Measurements from ENCODE around the gene SH3RF3.

The SH3RF3 gene

DNA sequence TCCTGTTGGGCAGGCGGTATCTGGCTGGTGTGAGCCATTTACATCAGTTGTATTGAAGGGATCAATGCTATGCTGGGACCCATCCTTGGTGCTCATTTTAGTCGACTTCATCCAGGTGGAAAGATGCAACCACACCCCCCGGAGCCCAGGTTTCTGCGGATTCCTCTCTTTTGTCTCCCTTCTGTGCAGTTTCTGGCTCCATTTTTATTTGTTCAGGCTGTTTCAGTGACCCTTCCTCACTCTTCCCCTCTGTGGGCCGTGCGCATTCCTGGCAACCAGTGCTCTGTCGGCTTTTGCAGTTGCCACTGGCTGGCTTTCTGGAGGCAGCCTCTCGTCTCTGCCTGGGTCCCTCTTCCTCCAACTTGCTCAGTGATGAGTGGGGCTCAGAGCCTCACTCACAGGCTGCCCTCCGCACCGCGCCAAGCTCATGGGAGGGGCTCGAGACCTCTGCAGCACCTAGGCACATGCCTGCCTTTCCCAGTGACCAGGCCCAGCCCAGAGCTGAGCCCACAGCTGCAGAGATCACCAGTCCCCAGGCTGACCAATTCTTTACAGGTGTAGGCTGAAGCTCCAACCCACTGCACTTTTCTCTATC is 12.1 kb downstream of the SH3RF3 start:
- DNase-seq: no peak

DNA sequence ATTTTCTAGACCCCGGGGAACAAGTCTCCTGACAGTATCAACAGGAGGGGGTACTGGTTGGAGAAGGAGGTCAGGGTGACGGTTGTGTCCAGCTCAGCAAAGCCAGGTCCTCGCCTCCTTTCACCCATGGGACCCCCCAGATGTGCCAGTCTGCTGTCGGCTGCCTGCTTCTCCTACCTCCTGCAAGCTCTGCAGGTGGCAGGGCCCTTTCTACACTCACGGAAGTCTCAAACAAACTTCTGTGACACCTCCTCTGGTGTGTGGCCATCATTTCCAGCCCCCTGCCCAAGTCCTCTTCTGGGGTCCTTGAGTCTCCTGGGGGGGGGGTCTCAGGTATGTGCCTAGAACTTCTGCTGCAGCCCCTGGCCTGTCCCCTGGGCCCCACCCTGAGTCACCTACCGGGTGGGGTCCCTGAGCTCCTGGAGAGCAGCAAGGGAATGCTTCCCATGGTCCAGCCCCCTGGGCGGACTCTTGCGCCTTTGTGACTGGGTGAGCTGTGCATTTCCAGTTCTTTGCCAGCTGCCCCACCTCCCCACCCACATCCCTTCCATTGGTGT is 12.8 kb downstream of the SH3RF3 start:
- no peak for DNase-seq

DNA sequence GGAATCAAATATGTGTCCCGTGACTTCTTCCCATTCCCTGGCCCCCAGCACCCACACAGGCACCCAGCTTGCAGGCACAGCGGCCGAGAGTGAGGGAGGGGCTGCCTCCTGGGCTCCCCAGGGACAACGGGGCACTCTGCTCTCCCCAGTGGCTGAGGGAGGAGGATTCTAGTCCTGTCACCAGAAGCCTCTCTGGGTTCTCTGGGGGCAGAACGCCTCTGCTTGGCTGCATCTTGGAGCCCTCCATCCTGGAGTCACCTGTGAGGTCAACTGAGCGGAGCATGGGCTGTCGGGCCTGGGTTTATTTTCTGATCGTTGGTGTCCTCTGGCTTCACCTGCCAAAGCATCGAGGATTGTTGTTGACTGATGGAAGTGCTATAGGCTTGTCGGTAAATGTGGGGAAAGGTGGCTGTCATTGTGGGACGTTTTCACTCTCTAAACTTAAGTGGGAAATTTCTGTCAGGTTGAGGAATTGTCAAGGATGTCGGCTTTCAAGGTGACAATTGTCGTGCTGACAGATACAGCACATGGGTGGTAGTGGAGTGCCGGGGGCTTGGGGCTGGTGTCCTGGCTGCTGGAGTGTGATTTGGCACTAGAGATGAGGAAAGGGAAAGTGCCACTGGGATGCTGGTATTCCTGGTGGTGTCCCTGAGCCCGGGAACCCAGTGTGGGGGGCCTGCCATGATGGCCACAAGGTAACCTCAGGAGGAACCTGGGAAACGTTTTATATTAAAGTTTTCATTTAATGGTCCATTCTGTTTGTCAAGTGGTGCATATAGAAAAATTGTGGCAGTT is 13.6 kb downstream of the SH3RF3 start:
- DNase-seq: no peak

DNA sequence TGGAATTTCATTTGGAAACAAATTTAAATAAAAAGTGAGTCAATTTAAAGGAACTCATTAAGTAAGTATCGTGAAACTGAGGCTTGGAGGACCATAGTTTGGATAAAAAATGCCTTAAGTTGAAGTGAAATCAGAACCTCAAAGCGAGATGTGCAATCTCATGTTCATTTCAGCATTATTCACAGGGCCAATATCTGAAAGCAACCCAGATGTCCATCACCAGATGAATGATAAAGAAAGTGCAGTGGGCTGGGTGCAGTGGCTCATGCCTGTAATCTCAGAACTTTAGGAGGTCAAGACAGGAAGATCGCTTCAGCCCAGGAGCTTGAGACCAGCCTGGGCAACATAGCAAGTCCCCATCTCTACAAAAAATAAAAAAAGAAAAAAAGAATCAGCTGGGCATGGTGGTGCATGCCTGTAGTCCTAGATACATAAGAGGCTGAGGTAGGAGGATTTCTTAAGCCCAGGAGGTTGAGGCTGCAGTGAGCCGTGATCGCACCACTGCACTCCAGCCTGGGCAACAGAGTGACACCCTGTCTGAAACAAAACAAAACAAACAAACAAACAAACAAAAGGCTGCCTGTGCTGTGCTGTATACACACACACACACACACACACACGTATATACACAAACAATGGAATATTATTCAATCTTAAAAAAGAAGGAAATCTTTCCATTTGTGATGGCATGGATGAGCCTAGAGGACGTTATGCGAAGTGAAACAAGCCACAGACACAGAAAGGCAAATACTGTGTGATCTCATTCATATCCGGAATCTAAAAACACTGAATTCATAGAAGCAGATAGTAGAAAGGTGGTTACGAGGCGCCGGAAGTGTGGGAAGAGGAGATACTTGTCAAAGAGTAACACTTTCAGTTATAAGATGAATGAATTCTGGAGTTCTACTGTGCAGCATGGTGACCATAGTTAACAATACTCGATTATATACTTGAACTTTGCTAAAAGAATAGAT is 14.5 kb downstream of the SH3RF3 start:
- DNase-seq: peak; percentile 56 to 58

DNA sequence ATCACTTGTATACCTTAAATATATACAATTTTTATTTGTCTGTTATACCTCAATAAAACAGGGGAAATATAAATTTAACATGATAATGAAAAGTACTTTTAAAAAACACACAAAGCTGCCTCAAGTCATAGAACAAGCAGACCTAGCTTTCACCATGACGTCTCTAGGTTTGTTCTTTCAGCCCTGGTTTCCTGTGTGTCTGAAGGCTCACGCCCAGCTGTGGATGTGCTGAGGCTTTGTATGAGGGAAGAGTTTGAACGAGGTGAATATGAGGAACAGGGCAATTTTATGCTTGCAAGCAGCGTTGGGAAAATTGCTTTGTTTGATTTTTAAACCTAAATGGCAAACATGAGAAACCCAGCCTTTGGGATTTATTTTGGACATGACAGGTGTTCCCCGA is 15.3 kb downstream of the SH3RF3 start:
- DNase-seq: no peak

DNA sequence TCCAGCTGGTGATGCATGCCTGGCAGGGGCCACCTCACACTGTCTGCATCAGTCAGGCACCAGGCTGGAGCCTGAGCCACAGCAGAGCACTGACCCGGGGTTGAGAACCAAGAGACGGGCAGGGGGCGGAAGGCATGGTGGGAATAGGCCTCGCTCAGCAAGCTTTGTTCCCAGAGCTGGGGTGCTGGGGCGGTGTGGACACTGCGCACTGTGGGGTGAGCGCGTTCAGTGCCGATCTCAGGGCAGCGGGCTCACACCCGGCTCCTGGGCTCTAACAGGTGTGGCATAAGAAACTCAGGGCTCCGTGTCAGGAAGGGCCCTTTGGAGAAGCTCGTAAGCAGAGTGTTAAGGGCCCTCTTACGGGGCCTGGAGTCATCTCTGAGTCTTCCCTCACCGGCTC is 15.7 kb downstream of the SH3RF3 start:
- DNase-seq: no peak

DNA sequence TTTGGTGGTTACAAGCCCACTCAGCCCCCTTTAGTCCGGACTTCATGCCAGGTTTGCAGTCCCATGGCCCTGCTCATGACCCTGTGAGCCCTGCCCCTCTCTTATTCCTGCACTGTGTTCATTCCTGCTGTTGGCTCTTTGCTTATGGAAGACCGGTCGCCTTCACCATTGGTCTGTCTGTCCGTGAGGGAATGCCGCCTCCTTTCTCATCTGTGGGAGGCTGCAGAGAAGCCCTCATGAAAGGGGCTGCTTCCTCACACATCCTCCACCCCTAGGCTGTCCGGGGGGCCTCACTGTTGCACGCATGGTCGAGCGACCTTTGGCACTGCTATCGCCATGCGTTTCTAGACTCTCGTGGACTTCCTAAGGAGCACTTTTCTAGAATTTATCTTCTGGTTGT is 16.3 kb downstream of the SH3RF3 start:
- no peak for DNase-seq

DNA sequence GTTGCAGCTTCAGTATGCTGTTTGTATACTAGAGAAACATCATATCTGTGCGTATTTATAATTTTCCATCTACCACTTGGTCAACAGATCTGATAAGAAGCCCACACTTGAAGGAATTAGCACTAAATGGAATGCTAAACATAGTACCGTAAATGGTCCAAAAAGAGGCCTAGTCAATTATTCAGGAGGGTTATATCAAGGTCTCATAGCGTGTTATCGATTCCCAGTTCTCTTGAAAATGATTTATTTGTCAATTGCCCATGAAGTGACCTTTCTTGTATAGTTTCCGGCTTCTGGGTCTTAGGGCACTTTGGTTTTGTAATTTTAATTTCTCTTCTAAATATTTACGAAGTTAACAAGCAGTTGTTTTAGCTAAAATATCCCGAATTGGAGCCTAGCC is 18.4 kb downstream of the SH3RF3 start:
- DNase-seq: no peak

DNA sequence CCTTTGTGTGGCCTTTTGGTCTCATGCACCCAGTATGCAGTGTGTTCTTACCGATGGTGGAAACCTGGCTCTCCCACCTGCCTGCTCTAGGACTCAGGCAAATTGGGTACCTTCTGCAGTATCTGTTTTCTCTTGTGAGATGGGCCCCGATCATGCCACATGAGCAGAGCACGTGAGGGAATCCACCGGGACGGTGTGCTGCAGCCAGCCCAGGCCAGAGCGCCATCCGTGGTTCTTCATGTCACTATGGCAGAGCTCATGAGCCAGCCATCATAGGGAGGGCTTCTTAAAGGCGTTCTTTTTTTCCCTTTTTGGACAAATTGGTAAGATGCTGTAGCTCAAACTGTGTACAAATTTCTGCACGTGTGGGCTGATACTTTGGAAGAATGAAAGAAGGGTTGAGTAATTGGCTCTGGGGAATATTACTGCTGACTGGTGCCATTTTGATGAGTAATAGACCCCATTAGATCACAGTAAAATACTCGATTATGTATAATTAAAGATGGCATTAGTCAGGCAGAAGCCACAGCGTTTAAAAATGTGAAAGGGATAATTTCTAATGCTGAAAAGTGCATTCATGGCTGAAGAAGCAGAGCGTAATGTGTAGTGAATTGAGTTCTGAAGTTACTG is 19.2 kb downstream of the SH3RF3 start:
- DNase-seq: no peak

DNA sequence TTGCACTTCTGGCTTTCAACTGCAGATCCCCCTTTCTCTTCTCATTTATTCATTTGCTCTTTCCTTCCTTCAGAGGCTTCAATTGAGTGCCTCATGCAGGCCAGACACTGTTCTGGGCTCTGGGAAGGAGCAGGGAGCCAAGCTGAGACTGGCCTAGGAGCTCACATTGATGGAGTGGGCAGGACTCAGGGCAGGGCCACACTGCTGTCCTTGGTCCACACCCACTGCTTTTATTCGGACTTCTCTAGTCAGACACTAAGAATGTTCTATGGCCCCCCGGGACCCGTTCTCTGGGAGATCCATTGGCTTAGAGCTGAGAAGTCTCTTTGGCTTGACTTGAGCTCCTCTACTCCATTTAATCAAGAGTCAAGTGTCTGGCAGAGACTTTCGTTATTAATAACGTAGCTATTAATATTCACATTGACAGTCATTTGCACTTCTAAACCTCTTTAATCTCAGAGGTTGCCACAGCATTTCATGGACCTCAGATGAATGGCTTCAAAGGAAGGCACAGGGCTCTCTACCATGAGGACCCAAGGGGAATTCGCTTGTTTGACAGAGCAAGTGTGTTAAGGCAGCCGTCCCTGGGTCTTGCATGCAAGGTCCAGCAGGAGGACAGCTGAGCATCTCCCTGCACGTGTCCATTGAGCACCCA is 20.1 kb downstream of the SH3RF3 start:
- no peak for DNase-seq

DNA sequence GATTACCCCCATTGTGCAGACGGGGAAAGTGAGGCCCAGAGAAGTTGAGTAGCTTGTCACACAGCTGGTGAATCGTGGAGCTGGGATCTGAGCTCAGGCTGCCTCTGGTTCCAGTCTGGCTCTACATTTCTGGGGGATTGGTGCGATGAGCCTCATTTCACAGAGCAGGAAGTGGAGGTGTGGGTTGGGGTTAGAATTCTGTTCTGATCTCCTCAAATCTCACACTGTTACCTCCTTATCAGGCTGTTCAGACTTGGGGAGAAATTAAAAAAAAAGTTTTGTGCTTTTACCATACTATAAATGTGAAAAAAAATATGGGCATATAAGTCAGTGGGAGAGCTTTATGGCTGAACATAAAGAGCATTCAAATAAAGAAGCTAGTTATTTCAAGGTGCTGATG is 21.6 kb downstream of the SH3RF3 start:
- no peak for DNase-seq

DNA sequence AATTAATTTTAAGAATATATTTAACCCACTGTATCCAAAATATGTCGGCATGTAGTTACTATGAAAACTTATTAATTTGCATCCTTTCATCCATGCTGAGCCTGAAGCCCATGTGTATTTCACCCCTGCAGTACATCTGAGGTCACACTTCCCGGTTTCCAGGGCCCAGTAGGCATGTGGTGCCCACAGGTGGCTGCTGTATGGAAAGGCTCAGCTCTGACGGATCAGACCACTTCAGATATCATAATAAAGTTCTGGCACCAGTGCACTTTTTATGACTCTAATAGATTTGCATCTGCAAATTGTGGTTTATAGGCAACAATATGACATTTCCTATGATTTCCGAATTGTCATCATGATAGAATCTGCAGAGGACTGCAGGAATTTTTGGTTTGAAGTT is 22.5 kb downstream of the SH3RF3 start:
- no peak for DNase-seq

DNA sequence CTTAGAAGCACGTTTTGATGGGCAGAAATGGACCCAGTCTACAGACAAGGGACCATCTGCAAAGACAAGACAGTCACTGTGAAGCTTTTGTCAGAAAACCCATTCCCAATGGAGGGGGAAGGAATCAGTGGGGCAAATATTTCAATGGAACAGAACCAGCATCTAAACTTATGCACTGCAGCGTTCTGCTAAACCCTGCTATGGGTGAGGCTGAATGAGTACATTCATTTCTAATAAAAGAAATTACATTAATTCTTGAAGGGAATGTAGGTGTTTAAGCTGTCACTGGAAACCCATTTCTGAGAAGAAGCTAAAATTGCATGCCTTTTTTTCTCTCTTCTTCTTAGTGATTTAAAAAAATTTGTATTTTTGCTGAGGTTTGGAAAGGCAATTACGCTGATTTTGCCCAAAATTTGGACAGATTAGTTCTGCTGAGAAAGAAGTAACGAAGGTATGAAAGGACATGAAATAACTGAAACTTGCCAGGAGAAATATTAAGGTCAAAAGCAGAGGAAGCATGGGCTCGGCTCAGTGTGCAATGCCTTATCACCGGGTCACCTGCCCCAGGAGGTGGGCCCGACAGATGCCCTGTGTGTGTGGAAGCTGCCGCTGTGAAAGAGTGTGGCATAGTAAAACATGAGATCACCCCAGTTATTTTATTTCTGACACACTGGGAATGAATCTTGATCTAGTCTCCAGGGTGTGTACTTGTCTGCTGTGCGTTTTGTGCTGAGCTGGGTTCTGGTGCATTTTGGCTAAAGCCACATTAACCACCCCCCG is 24.2 kb downstream of the SH3RF3 start:
- no peak for DNase-seq

DNA sequence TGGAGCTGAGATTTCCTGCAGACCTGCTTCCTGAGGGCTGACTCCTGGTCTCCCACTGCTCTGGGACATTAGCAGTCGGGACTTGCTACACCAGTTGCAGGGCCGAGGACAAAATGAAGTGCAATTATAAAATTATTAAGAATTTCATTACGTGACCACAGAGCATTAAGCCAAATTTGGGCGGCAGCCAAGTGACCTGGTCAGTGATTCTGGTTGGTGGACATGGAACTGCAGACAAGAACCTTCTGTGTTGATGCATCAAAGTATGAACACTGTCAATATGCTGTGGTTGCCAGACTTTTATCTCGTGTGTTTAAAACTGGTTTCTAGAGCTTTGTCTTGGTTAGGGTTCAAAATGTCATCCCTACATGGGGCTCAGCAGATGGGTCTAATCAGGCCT is 24.8 kb downstream of the SH3RF3 start:
- no peak for DNase-seq

DNA sequence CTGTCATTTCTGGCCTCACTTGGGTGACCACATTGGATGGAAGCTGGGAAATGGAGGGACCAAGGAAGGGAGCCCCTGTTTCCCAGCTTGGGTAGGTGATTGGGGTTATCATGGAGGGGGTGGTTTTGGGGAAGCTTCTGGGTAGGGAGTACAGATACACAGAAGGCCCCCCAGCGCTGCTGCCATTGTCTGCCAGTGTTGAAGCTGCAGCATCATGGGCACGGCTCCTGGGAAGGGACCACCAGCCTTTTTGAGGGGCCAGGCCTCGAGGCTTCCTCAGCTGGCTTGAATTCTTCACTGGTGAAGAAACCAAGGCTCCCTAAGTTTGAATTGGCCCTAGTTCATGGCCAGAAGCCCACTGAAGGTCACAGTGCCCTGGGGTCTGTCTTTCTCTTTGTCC is 25.2 kb downstream of the SH3RF3 start:
- DNase-seq: no peak

DNA sequence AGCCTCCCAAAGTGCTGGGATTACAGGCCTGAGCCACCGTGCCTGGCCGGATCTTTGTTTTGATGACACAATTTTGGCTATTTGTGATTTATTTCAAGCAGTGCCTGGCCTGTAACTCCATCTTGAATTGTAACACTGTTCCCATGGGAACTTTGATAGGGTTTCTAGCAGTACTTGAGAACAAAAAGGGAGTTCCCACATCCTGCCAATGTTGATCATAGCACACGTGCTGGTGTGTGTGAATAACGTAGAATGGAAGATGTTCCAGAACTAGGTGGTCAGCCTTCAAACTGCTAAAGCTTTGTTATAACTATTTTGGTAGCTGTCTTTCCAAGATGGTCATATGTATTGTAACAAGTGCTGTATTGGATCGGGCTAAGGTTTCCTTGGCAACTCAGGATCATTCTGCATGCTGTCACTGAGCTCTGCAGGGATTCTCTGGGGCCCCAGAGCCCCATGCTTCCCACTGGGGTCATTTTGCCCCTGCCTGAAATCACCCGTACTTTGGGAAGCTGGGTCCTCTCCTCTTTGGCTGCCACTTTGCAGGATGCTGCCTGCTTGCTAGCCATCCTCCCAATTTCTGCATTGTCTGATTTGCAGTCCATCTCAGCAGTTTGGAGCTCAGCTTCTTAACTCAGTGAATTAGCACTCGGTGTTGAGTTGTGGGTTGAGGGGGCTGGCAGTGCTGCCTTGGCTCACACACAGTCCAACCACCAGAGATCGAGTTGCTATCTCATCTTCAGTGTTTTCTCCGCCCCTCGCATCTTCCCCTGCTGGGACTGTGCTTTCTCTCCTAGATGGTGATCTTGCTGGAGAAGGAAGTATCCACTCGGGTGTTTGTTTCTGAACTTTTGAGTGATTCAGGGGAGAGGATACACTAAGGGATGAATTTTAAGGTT is 26.8 kb downstream of the SH3RF3 start:
- DNase-seq: no peak

DNA sequence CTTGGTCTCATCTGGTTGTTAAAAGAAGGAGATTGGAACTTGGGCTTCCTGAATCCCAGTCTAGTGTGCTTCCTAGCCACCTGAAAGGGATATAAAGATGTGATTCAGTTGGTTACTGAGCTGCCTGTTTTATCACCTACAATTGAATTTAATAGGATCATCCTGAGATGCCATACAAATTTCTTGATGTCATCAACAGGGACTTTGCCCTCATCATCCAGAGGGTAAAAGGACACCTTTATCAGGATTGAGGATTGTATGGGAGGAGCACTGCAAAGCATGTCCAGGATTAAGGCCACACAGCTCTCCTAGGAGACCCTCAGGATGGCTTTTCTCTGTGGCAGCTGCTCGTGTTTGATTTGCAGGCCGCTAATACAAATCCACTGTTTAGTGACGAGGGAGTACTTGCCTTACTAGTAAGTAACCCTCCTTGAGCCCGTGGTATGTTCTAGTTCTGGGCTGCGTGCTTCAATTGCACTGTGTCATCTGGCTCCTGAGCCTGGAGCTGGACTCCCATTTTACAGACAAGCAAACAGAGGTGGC is 28.6 kb downstream of the SH3RF3 start:
- no peak for DNase-seq

DNA sequence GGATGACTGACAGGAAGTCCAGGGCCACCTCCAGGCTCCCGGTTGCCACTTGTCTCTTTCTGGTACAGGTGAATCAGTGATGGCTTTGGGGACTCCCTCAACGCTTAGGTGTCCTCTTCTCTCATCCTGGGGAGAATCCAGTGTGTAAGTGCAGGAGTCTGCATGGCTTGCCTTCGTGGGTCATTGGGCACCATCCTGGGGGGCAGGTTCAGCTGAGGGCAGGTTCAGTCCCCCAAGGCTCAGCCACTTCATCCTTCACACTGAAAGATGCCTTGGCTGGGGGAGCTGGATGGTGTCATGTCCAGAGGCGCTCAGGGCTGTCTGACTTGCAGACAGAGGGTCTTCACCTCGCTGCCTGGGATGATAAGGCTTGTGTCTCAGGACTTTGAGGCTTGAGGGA is 29.2 kb downstream of the SH3RF3 start:
- DNase-seq: no peak

DNA sequence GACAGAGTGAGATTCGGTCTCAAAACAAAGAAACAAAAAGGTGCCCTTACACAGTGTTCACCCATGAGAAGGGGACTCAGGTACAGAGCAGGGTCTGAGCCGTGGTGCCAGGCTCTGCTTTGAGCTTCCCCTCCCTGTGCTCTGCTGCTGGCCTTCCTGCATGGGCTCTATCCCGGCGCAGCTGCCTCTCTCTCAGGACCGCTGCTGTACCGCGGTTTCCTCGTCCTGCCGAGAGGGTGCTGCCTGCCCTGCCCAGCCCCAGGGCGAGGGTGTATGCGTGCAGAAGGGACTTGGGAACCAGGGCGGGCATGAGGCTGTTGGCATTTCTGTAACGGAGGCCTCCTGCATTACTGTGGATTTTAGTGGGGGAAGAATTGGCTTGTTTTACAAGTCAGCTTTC is 30.1 kb downstream of the SH3RF3 start:
- no peak for DNase-seq

All from activated CD4-positive, alpha-beta T cell treated with anti-CD3 and anti-CD28 coated beads for 4 hours (primary cell).